Lung (tissue), 12 donors: ENCODE measurements around the gene PHF21B. TPM values are rescaled to one million over a fixed set of nuclear protein-coding genes. Genes with fewer than 3 reads are reported as not detected.
A peak's percentile ranks its signal among the peaks of the same experiment; 100 is the strongest.

Experiments
- ATAC-seq: fragments of 200-7000 bp; cut with Tn5 transposase; one replicate; pipeline ENCODE4 v1.9.1; 2020; ENCODE audit warnings: moderate number of reproducible peaks; ENCODE audit not compliant: insufficient read depth, low FRiP score
- DNase-seq, 3 donors: peaks; one replicate each; pipeline ENCODE4 v3.0.0-alpha.2; 2013 to 2017
- H3K27ac ChIP-seq, 2 donors: one replicate each; pipeline ENCODE4 v1.5.1; 2013; ENCODE audit warnings: mild to moderate bottlenecking in 2 of 2, moderate library complexity in 2 of 2, control low read depth in 1 of 2, inconsistent platforms in 1 of 2, low read depth in 1 of 2, low read length in 1 of 2
- H3K27me3 ChIP-seq, 3 donors: one replicate each; pipeline ENCODE4 v1.5.1; 2013; ENCODE audit warnings: low read length in 2 of 3; ENCODE audit not compliant: control insufficient read depth in 3 of 3, insufficient read depth in 3 of 3
- H3K36me3 ChIP-seq, 4 donors: one replicate each; pipeline ENCODE4 v1.5.1; 2013; ENCODE audit warnings: low read length in 4 of 4, mild to moderate bottlenecking in 1 of 4, moderate library complexity in 1 of 4; ENCODE audit not compliant: control insufficient read depth in 4 of 4, insufficient read depth in 4 of 4
- H3K4me1 ChIP-seq, 5 donors: one replicate each; pipeline ENCODE4 v1.5.1; 2013; ENCODE audit warnings: low read length in 5 of 5, mild to moderate bottlenecking in 2 of 5, moderate library complexity in 1 of 5; ENCODE audit not compliant: control insufficient read depth in 5 of 5, insufficient read depth in 5 of 5
- H3K4me3 ChIP-seq: one replicate; pipeline ENCODE4 v1.5.1; 2013; ENCODE audit warnings: mild to moderate bottlenecking, control low read depth, moderate library complexity
- H3K9ac ChIP-seq, 2 donors: one replicate each; pipeline ENCODE4 v1.5.1; 2013; ENCODE audit warnings: low read length in 2 of 2, control low read depth in 1 of 2; ENCODE audit not compliant: insufficient read depth in 1 of 2
- H3K9me3 ChIP-seq, 4 donors: one replicate each; pipeline ENCODE4 v1.5.1; 2013; ENCODE audit warnings: low read length in 3 of 4, mild to moderate bottlenecking in 1 of 4, moderate library complexity in 1 of 4; ENCODE audit not compliant: control insufficient read depth in 4 of 4, insufficient read depth in 3 of 4
- WGBS, 2 donors: extraction: QIAGEN DNeasy Blood & Tissue Kit; methylation state at CpG; one replicate each; pipeline ENCODE4 v1.1.7; 2013; 5-methylcytosine and 5-hydroxymethylcytosine counted together
- polyA plus RNA-seq, 2 donors: library from polyadenylated mRNA; stranded (reverse); fragments of 200-250 nt; gene quantifications; one replicate each; pipeline ENCODE4 v1.2.1, GENCODE V29; 2013
- total RNA-seq, 2 donors: library from RNA; depleted of rRNA in 1 of 2; stranded (reverse); fragments of >200 nt in 1 of 2; gene quantifications; one replicate each; pipeline ENCODE4 v1.2.1, GENCODE V29; 2014 to 2021
- TF ChIP-seq, protein P1 (sequence below): IDR thresholded peaks from 2 replicates; pipeline ENCODE4 v1.5.1; 2012; ENCODE audit warnings: mild to moderate bottlenecking; ENCODE audit errors: control extremely low read depth, extremely low read depth
- donor health status: control.
- donor health status: control.
- donor health status: Bipolar disorder and iron deficiency.
- donor health status: healthy.
- donor health status: DM: yes; HTN: yes; CAD: no.

PHF21B gene
- total and polyA plus RNA-seq, 4 donors, result 0.03 to 0.43 (median 0.26) TPM

DNA sequence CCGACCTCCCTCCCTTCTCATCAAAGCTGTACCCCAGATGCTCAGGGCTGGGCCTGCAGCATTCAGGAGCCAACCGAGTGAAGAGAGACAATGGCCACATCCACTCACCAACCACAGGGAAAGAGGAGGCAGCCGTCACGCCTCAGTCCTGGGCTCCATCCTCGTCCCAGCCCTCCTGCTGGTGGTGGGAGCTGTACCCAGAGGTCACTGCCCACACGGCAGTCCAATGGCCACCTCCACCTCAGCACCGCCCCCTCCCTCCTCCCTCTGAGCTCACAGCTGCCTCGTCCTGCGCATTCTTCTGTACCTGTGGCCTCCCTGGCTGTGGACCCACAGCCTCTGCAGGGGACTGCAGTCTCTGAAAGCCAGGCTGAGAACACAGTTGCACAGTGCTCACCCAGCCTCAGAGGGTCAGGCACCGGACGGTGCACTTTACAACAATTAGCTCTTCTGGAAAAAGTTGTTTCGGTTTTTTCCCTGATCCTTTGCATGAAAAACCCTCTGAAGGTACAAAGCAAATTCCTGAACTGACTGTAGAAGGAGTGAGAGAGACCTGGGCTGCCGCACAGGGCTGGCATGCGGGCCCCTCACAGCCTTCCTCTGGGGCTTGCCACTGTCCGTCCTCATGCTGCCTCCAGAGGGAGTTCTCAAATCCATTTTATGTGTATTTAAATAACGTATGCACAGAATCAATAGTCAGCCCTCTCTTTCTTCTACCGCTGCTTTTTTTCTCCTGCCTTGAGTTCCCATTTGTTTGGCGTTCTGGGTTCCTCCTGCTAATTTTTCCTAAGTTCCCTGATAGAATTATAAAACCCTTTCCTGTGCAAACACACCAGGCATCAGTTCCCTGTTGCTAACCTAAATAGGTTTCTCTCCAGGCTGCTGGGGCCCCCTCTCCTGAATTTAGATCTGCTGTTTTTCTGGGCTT lies 52.7 kb downstream of the PHF21B start:
- Histone ChIP-seq H3K9ac (no peak overlapping the region), H3K9me3 (no peaks in the 10 kb centered on the region), H3K27me3 (no peaks in the 10 kb centered on the region), H3K27ac (no peak overlapping the region), H3K36me3 (no peaks in the 10 kb centered on the region), H3K4me3 (no peak overlapping the region), H3K4me1 (no peaks in the 10 kb centered on the region)
- DNase-seq, result peak in 2 of 3 donors; percentile 7 to 23
- TF ChIP-seq, protein P1, sequence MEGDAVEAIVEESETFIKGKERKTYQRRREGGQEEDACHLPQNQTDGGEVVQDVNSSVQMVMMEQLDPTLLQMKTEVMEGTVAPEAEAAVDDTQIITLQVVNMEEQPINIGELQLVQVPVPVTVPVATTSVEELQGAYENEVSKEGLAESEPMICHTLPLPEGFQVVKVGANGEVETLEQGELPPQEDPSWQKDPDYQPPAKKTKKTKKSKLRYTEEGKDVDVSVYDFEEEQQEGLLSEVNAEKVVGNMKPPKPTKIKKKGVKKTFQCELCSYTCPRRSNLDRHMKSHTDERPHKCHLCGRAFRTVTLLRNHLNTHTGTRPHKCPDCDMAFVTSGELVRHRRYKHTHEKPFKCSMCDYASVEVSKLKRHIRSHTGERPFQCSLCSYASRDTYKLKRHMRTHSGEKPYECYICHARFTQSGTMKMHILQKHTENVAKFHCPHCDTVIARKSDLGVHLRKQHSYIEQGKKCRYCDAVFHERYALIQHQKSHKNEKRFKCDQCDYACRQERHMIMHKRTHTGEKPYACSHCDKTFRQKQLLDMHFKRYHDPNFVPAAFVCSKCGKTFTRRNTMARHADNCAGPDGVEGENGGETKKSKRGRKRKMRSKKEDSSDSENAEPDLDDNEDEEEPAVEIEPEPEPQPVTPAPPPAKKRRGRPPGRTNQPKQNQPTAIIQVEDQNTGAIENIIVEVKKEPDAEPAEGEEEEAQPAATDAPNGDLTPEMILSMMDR, result no peak
- WGBS, 2 donors, result 62 to 69% methylated on average over 18 of the region's 18 CpGs
- ATAC-seq, result no peak

- DNase-seq (no peak), ATAC-seq (no peak)
- Histone ChIP-seq H3K4me1 (no peaks in the 10 kb centered on the region), H3K36me3 (no peaks in the 10 kb centered on the region), H3K4me3 (no peak overlapping the region), H3K9ac (no peak overlapping the region), H3K27ac (no peak overlapping the region), H3K9me3 (peaks cover 0 to 6% (median 0%) of the 10 kb centered on the region in 4 donors), H3K27me3 (no peaks in the 10 kb centered on the region)
- TF ChIP-seq, protein P1, result no peak
- 78 to 79% methylated on average over 8 of the region's 8 CpGs for WGBS, 2 donors
Measured at GRCh38 chr22:44955102-44955501, 54.7 kb downstream of the PHF21B start.

DNA sequence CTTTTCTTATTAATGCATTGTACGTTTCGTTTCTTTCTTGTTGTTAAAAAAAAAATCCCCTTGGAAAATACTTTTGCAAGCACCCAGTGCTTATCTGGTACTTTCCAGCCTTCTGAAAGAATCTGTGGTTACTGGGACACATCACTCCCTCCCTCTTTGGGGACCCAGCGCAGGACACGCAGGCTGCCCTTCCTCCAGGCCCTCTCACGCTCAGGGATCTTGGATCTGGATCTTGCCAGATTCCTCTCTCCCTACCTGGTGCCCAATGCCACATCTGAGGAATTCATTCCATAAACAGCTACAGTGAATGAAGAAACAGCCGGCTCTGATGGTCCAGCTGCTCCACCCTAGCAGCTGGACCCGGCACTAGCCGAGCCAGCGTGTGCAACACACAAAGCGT lies 55.7 kb downstream of the PHF21B start:
- Histone ChIP-seq H3K9ac (no peak overlapping the region), H3K36me3 (no peaks in the 10 kb centered on the region), H3K9me3 (peaks cover 0 to 6% (median 0%) of the 10 kb centered on the region in 4 donors), H3K4me1 (no peaks in the 10 kb centered on the region), H3K27me3 (no peaks in the 10 kb centered on the region), H3K27ac (no peak overlapping the region), H3K4me3 (no peak overlapping the region)
- 63 to 80% methylated on average over 10 of the region's 10 CpGs for WGBS, 2 donors
- ATAC-seq (no peak), DNase-seq (no peak)
- TF ChIP-seq, protein P1, result no peak
